GM23338 (cell line): Measurements from ENCODE around the gene FYB2. TPM values are rescaled to one million over a fixed set of nuclear protein-coding genes. Genes with fewer than 3 reads are reported as not detected.

Source experiments
- ATAC-seq: fragments of 200-7000 bp; cut with Tn5 transposase; 3 replicates; pipeline ENCODE4 v1.9.1; 2020
- DNase-seq: peaks from one replicate; pipeline ENCODE4 v3.0.0-alpha.2; 2015; ENCODE audit warnings: low spot score
- H2AFZ ChIP-seq: fragments of 200-600 bp; sonication (generic); 2 replicates; pipeline ENCODE4 v1.8.0; 2016; ENCODE audit warnings: antibody characterized with exemption, mild to moderate bottlenecking, moderate library complexity
- H3F3A ChIP-seq: fragments of 200-600 bp; sonication (generic); replicated peaks from 2 replicates; pipeline ENCODE4 v1.8.0; 2017; ENCODE audit warnings: antibody characterized with exemption, mixed run types, low read depth
- H3K27ac ChIP-seq: fragments of 200-600 bp; sonication (generic); 2 replicates; pipeline ENCODE4 v1.6.1; 2016; ENCODE audit warnings: low read depth
- H3K27me3 ChIP-seq: fragments of 200-600 bp; sonication (generic); 2 replicates; pipeline ENCODE4 v1.8.0; 2016; ENCODE audit warnings: mild to moderate bottlenecking, mixed run types, moderate library complexity; ENCODE audit not compliant: insufficient read depth
- H3K36me3 ChIP-seq: fragments of 200-600 bp; sonication (generic); 2 replicates; pipeline ENCODE4 v1.8.0; 2016; ENCODE audit warnings: mild to moderate bottlenecking; ENCODE audit not compliant: insufficient read depth
- H3K4me1 ChIP-seq: fragments of 200-600 bp; sonication (generic); 2 replicates; pipeline ENCODE4 v1.8.0; 2016; ENCODE audit warnings: mild to moderate bottlenecking, moderate library complexity; ENCODE audit not compliant: insufficient read depth
- H3K4me2 ChIP-seq: fragments of 200-600 bp; sonication (generic); 2 replicates; pipeline ENCODE4 v1.7.1; 2017; ENCODE audit warnings: mixed run types
- H3K4me3 ChIP-seq: fragments of 200-600 bp; sonication (generic); 2 replicates; pipeline ENCODE4 v1.6.1; 2016; ENCODE audit warnings: mixed run types
- H3K79me2 ChIP-seq: fragments of 200-600 bp; sonication (generic); replicated peaks from 2 replicates; pipeline ENCODE4 v1.8.0; 2017; ENCODE audit warnings: mild to moderate bottlenecking; ENCODE audit not compliant: insufficient read depth
- H3K9me2 ChIP-seq: fragments of 200-600 bp; sonication (generic); 2 replicates; pipeline ENCODE4 v1.8.0; 2017; ENCODE audit not compliant: insufficient read depth
- H4K20me1 ChIP-seq: fragments of 200-600 bp; sonication (generic); replicated peaks from 2 replicates; pipeline ENCODE4 v1.8.0; 2017; ENCODE audit warnings: mild to moderate bottlenecking; ENCODE audit not compliant: insufficient read depth
- H3K27ac Mint-ChIP-seq: 2 replicates; pipeline ENCODE4 v1.8.0; 2020; ENCODE audit warnings: inconsistent platforms, mild to moderate bottlenecking, moderate library complexity, mixed read lengths
- H3K27me3 Mint-ChIP-seq: 3 replicates; pipeline ENCODE4 v1.8.0; 2022; ENCODE audit warnings: low read depth, mild to moderate bottlenecking, moderate library complexity, mixed read lengths, inconsistent platforms; ENCODE audit not compliant: insufficient read depth, poor library complexity
- H3K36me3 Mint-ChIP-seq: 3 replicates; pipeline ENCODE4 v1.8.0; 2021; ENCODE audit warnings: low read depth, mild to moderate bottlenecking, inconsistent platforms, moderate library complexity, mixed read lengths
- H3K4me1 Mint-ChIP-seq: 3 replicates; pipeline ENCODE4 v1.8.0; 2020; ENCODE audit warnings: mild to moderate bottlenecking, inconsistent platforms, mixed read lengths
- H3K4me3 Mint-ChIP-seq: 3 replicates; pipeline ENCODE4 v1.8.0; 2021; ENCODE audit warnings: moderate library complexity, mild to moderate bottlenecking, inconsistent platforms, mixed read lengths
- H3K9me3 Mint-ChIP-seq: 3 replicates; pipeline ENCODE4 v1.8.0; 2020; ENCODE audit warnings: moderate library complexity, mild to moderate bottlenecking, inconsistent platforms, mixed read lengths
- CREB1 ChIP-seq: fragments of 250-450 bp; sonication (Bioruptor Pico); IDR thresholded peaks from 2 replicates; pipeline ENCODE4 v1.5.0; 2020; ENCODE audit warnings: low read depth, mild to moderate bottlenecking, moderate library complexity
- EZH2 ChIP-seq: fragments of 200-600 bp; sonication (generic); IDR thresholded peaks from one replicate; pipeline ENCODE4 v1.8.0; 2017; ENCODE audit warnings: antibody characterized with exemption, mild to moderate bottlenecking, low read depth; ENCODE audit not compliant: unreplicated experiment
- EZH2phosphoT487 ChIP-seq: fragments of 200-600 bp; sonication (generic); IDR thresholded peaks from one replicate; pipeline ENCODE4 v1.8.1; 2018; ENCODE audit warnings: antibody characterized with exemption; ENCODE audit not compliant: unreplicated experiment
- JUNB ChIP-seq: IDR thresholded peaks from one replicate; pipeline ENCODE4 v1.6.1; 2016; ENCODE audit warnings: antibody characterized with exemption; ENCODE audit not compliant: unreplicated experiment
- STAT1 ChIP-seq: IDR thresholded peaks from one replicate; pipeline ENCODE4 v1.6.1; 2016; ENCODE audit warnings: antibody characterized with exemption; ENCODE audit not compliant: unreplicated experiment
- ZNF331 ChIP-seq: fragments of 250-450 bp; sonication (Bioruptor Pico); IDR thresholded peaks from 2 replicates; pipeline ENCODE4 v1.5.0; 2020; ENCODE audit warnings: low read depth, mild to moderate bottlenecking, moderate library complexity
- polyA plus RNA-seq: library from polyadenylated mRNA; unstranded; fragments of >200 nt; fragmentation: Nextera tagmentation; extraction: Ambion mirVana; gene quantifications from 2 replicates; pipeline ENCODE4 v1.2.1, GENCODE V29; 2016
- total RNA-seq: library from RNA; depleted of rRNA; stranded (reverse); fragments of >200 nt; shearing (Covaris generic); gene quantifications from 2 replicates; pipeline ENCODE4 v1.2.3, GENCODE V29; 2014
- TF ChIP-seq, protein P1 (sequence below), 2 experiments: fragments of 200-600 bp in 1 of 2; sonication (generic) in 1 of 2; conservative IDR thresholded peaks; 2 replicates each; pipeline versions ENCODE4 v1.5.1 to v1.6.1; 2016 to 2017; ENCODE audit warnings: antibody characterized with exemption in 2 of 2, low read depth in 2 of 2, mild to moderate bottlenecking in 2 of 2, moderate library complexity in 1 of 2
- TF ChIP-seq, protein P2 (sequence below): IDR thresholded peaks from one replicate; pipeline ENCODE4 v1.6.1; 2018; ENCODE audit warnings: antibody characterized with exemption; ENCODE audit not compliant: unreplicated experiment
- TF ChIP-seq, protein P3 (sequence below): IDR thresholded peaks from 2 replicates; pipeline ENCODE4 v1.6.1; 2016; ENCODE audit warnings: antibody characterized with exemption

Gene FYB2
- total and polyA plus RNA-seq, 2 experiments from 2014 or later: 0.39 TPM; not detected in 1

DNA sequence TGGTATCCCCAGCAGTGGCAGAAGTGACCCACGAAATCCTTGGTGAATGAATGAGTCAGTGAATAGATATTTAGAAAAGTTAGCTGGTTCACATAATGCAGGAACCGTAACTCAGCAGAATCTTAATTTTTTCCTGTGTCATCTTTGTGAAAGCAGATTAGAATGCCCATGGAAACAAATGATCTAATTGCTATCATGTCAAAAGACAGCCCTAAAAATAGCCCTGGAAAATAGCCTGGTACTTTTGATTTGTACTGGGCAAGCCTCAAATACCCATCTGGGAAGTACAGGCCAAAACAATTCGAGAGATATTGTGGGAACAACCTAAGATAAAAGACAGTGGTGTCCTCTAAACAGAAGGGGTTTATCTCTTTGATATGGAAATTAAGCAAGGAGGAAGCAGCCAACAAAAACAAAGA is 21.1 kb downstream of the FYB2 start:
- H3K4me1 ChIP-seq: peaks cover 7% of the 10 kb centered on the region
- no peak overlapping the region for H3K27ac Mint-ChIP-seq
- no peak overlapping the region for H3K4me3 Mint-ChIP-seq
- no peaks in the 10 kb centered on the region for H3K9me3 Mint-ChIP-seq
- H4K20me1 ChIP-seq: no peaks in the 10 kb centered on the region
- H3F3A ChIP-seq: no peaks in the 10 kb centered on the region
- ATAC-seq (peak; percentile 77), DNase-seq (peak; percentile 65)
- H3K9me2 ChIP-seq: no peaks in the 10 kb centered on the region
- H3K36me3 ChIP-seq: no peaks in the 10 kb centered on the region
- H3K4me1 Mint-ChIP-seq: peaks cover 15% of the 10 kb centered on the region; the same call in 2 of the 3 replicates
- H3K27ac ChIP-seq: no peak overlapping the region
- TF ChIP-seq CREB1 (no peak), STAT1 (no peak), EZH2phosphoT487 (no peak), ZNF331 (CRISPR knock-in tag) (no peak), EZH2 (no peak), JUNB (no peak)
- TF ChIP-seq, protein P1, sequence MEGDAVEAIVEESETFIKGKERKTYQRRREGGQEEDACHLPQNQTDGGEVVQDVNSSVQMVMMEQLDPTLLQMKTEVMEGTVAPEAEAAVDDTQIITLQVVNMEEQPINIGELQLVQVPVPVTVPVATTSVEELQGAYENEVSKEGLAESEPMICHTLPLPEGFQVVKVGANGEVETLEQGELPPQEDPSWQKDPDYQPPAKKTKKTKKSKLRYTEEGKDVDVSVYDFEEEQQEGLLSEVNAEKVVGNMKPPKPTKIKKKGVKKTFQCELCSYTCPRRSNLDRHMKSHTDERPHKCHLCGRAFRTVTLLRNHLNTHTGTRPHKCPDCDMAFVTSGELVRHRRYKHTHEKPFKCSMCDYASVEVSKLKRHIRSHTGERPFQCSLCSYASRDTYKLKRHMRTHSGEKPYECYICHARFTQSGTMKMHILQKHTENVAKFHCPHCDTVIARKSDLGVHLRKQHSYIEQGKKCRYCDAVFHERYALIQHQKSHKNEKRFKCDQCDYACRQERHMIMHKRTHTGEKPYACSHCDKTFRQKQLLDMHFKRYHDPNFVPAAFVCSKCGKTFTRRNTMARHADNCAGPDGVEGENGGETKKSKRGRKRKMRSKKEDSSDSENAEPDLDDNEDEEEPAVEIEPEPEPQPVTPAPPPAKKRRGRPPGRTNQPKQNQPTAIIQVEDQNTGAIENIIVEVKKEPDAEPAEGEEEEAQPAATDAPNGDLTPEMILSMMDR (conservative IDR thresholded peaks at IDR 0.05; ENCODE audit: low read depth in 2 of 2): no peak
- TF ChIP-seq, protein P2, sequence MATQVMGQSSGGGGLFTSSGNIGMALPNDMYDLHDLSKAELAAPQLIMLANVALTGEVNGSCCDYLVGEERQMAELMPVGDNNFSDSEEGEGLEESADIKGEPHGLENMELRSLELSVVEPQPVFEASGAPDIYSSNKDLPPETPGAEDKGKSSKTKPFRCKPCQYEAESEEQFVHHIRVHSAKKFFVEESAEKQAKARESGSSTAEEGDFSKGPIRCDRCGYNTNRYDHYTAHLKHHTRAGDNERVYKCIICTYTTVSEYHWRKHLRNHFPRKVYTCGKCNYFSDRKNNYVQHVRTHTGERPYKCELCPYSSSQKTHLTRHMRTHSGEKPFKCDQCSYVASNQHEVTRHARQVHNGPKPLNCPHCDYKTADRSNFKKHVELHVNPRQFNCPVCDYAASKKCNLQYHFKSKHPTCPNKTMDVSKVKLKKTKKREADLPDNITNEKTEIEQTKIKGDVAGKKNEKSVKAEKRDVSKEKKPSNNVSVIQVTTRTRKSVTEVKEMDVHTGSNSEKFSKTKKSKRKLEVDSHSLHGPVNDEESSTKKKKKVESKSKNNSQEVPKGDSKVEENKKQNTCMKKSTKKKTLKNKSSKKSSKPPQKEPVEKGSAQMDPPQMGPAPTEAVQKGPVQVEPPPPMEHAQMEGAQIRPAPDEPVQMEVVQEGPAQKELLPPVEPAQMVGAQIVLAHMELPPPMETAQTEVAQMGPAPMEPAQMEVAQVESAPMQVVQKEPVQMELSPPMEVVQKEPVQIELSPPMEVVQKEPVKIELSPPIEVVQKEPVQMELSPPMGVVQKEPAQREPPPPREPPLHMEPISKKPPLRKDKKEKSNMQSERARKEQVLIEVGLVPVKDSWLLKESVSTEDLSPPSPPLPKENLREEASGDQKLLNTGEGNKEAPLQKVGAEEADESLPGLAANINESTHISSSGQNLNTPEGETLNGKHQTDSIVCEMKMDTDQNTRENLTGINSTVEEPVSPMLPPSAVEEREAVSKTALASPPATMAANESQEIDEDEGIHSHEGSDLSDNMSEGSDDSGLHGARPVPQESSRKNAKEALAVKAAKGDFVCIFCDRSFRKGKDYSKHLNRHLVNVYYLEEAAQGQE: no peak
- TF ChIP-seq, protein P3, sequence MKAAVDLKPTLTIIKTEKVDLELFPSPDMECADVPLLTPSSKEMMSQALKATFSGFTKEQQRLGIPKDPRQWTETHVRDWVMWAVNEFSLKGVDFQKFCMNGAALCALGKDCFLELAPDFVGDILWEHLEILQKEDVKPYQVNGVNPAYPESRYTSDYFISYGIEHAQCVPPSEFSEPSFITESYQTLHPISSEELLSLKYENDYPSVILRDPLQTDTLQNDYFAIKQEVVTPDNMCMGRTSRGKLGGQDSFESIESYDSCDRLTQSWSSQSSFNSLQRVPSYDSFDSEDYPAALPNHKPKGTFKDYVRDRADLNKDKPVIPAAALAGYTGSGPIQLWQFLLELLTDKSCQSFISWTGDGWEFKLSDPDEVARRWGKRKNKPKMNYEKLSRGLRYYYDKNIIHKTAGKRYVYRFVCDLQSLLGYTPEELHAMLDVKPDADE: no peak
- H3K36me3 Mint-ChIP-seq: no peaks in the 10 kb centered on the region
- no peak overlapping the region for H3K4me3 ChIP-seq
- no peaks in the 10 kb centered on the region for H3K79me2 ChIP-seq
- no peak overlapping the region for H2AFZ ChIP-seq
- H3K27me3 ChIP-seq: no peaks in the 10 kb centered on the region; the same call in 1 of the 2 replicates
- peak overlapping the region; percentile 35 for H3K4me2 ChIP-seq
- peaks cover 1% of the 10 kb centered on the region for H3K27me3 Mint-ChIP-seq
